Measurements from ENCODE around the gene RPS4Y2.

DNA sequence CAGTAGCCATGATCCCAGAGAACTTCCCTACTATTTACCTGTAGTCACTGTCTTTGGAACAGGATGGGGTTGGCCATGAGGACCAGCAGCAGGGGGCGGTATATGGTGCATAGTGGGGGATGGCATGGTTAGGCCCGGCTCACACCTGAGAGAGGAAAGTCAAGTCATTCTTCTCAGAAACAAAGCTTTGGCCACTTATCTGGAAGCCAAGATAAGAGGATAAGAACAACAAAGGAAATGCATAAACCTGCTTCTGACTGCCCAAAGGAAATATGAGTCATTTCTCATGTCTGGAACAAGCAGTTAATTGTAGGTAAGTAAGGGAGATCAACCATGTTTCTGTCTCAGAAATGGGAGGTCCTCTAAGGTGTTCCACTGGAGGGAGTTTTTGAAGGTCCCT, 10.8 kb upstream of the RPS4Y2 start:
- TF ChIP-seq, protein P1, sequence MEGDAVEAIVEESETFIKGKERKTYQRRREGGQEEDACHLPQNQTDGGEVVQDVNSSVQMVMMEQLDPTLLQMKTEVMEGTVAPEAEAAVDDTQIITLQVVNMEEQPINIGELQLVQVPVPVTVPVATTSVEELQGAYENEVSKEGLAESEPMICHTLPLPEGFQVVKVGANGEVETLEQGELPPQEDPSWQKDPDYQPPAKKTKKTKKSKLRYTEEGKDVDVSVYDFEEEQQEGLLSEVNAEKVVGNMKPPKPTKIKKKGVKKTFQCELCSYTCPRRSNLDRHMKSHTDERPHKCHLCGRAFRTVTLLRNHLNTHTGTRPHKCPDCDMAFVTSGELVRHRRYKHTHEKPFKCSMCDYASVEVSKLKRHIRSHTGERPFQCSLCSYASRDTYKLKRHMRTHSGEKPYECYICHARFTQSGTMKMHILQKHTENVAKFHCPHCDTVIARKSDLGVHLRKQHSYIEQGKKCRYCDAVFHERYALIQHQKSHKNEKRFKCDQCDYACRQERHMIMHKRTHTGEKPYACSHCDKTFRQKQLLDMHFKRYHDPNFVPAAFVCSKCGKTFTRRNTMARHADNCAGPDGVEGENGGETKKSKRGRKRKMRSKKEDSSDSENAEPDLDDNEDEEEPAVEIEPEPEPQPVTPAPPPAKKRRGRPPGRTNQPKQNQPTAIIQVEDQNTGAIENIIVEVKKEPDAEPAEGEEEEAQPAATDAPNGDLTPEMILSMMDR (IDR thresholded peaks at IDR 0.05), result no peak
- TF ChIP-seq POLR2A (IDR thresholded peaks at IDR 0.05), result no peak
